NCI-H2196 (cell line): ENCODE measurements around the gene NUP107.

Experiments used
- DNase-seq: peaks from one replicate; lab custom pipeline; 2025; ENCODE audit not compliant: unreplicated experiment; lab: John Stamatoyannopoulos, UW

NUP107 gene

GRCh38 chr12:68733661-68734071 lies 46.9 kb downstream of the NUP107 start:
- DNase-seq, result no peak

GRCh38 chr12:68739891-68740290 lies 53.1 kb downstream of the NUP107 start:
- DNase-seq, result peak; percentile 23

GRCh38 chr12:68743356-68743755 lies 56.6 kb downstream of the NUP107 start:
- no peak for DNase-seq

GRCh38 chr12:68745376-68745903 lies 58.7 kb downstream of the NUP107 start:
- no peak for DNase-seq

GRCh38 chr12:68745904-68746571 lies 59.3 kb downstream of the NUP107 start, which contains the start of gene SLC35E3:
Gene SLC35E3, plus strand, starts transcription at chr12:68746176. Its CDS starts 202 bp downstream, at chr12:68746378.
- peak; percentile 96 for DNase-seq

- no peak for DNase-seq
Measured at GRCh38 chr12:68746572-68747180, 59.9 kb downstream of the NUP107 start.

GRCh38 chr12:68749443-68749842 lies 62.7 kb downstream of the NUP107 start:
- no peak for DNase-seq

- DNase-seq, result no peak
Measured at GRCh38 chr12:68749861-68750260, 63.1 kb downstream of the NUP107 start.

- peak; percentile 20 for DNase-seq
Measured at GRCh38 chr12:68750506-68750905, 63.7 kb downstream of the NUP107 start.

GRCh38 chr12:68755536-68756243 lies 68.9 kb downstream of the NUP107 start:
- DNase-seq, result no peak

- no peak for DNase-seq
Measured at GRCh38 chr12:68759852-68760251, 73.1 kb downstream of the NUP107 start.

GRCh38 chr12:68760806-68761441 lies 74.1 kb downstream of the NUP107 start:
- DNase-seq, result no peak

GRCh38 chr12:68761442-68761812 lies 74.6 kb downstream of the NUP107 start:
- no peak for DNase-seq

- DNase-seq, result no peak
Measured at GRCh38 chr12:68761901-68762630, 75.3 kb downstream of the NUP107 start.

- no peak for DNase-seq
Measured at GRCh38 chr12:68762691-68763090, 75.9 kb downstream of the NUP107 start.

- DNase-seq, result no peak
Measured at GRCh38 chr12:68765696-68766095, 78.9 kb downstream of the NUP107 start.

- no peak for DNase-seq
Measured at GRCh38 chr12:68766646-68767045, 79.9 kb downstream of the NUP107 start.

- DNase-seq, result no peak
Measured at GRCh38 chr12:68767191-68767590, 80.4 kb downstream of the NUP107 start.

- no peak for DNase-seq
Measured at GRCh38 chr12:68768431-68768939, 81.7 kb downstream of the NUP107 start.

- DNase-seq, result no peak
Measured at GRCh38 chr12:68769941-68770340, 83.2 kb downstream of the NUP107 start.
